GM23338 (cell line): ENCODE results near the gene AP3M1. TPM values are rescaled to one million over a fixed set of nuclear protein-coding genes. Genes with fewer than 3 reads are reported as not detected.

Source experiments
- ATAC-seq: fragments of 200-7000 bp; cut with Tn5 transposase; 3 replicates; pipeline ENCODE4 v1.9.1; 2020
- DNase-seq: peaks from one replicate; pipeline ENCODE4 v3.0.0-alpha.2; 2015; ENCODE audit warnings: low spot score
- H2AFZ ChIP-seq: fragments of 200-600 bp; sonication (generic); 2 replicates; pipeline ENCODE4 v1.8.0; 2016; ENCODE audit warnings: antibody characterized with exemption, mild to moderate bottlenecking, moderate library complexity
- H3F3A ChIP-seq: fragments of 200-600 bp; sonication (generic); replicated peaks from 2 replicates; pipeline ENCODE4 v1.8.0; 2017; ENCODE audit warnings: antibody characterized with exemption, mixed run types, low read depth
- H3K27ac ChIP-seq: fragments of 200-600 bp; sonication (generic); 2 replicates; pipeline ENCODE4 v1.6.1; 2016; ENCODE audit warnings: low read depth
- H3K27me3 ChIP-seq: fragments of 200-600 bp; sonication (generic); 2 replicates; pipeline ENCODE4 v1.8.0; 2016; ENCODE audit warnings: mild to moderate bottlenecking, mixed run types, moderate library complexity; ENCODE audit not compliant: insufficient read depth
- H3K36me3 ChIP-seq: fragments of 200-600 bp; sonication (generic); 2 replicates; pipeline ENCODE4 v1.8.0; 2016; ENCODE audit warnings: mild to moderate bottlenecking; ENCODE audit not compliant: insufficient read depth
- H3K4me1 ChIP-seq: fragments of 200-600 bp; sonication (generic); 2 replicates; pipeline ENCODE4 v1.8.0; 2016; ENCODE audit warnings: mild to moderate bottlenecking, moderate library complexity; ENCODE audit not compliant: insufficient read depth
- H3K4me2 ChIP-seq: fragments of 200-600 bp; sonication (generic); 2 replicates; pipeline ENCODE4 v1.7.1; 2017; ENCODE audit warnings: mixed run types
- H3K4me3 ChIP-seq: fragments of 200-600 bp; sonication (generic); 2 replicates; pipeline ENCODE4 v1.6.1; 2016; ENCODE audit warnings: mixed run types
- H3K79me2 ChIP-seq: fragments of 200-600 bp; sonication (generic); replicated peaks from 2 replicates; pipeline ENCODE4 v1.8.0; 2017; ENCODE audit warnings: mild to moderate bottlenecking; ENCODE audit not compliant: insufficient read depth
- H3K9me2 ChIP-seq: fragments of 200-600 bp; sonication (generic); 2 replicates; pipeline ENCODE4 v1.8.0; 2017; ENCODE audit not compliant: insufficient read depth
- H4K20me1 ChIP-seq: fragments of 200-600 bp; sonication (generic); replicated peaks from 2 replicates; pipeline ENCODE4 v1.8.0; 2017; ENCODE audit warnings: mild to moderate bottlenecking; ENCODE audit not compliant: insufficient read depth
- H3K27ac Mint-ChIP-seq: 2 replicates; pipeline ENCODE4 v1.8.0; 2020; ENCODE audit warnings: inconsistent platforms, mild to moderate bottlenecking, moderate library complexity, mixed read lengths
- H3K27me3 Mint-ChIP-seq: 3 replicates; pipeline ENCODE4 v1.8.0; 2022; ENCODE audit warnings: low read depth, mild to moderate bottlenecking, moderate library complexity, mixed read lengths, inconsistent platforms; ENCODE audit not compliant: insufficient read depth, poor library complexity
- H3K36me3 Mint-ChIP-seq: 3 replicates; pipeline ENCODE4 v1.8.0; 2021; ENCODE audit warnings: low read depth, mild to moderate bottlenecking, inconsistent platforms, moderate library complexity, mixed read lengths
- H3K4me1 Mint-ChIP-seq: 3 replicates; pipeline ENCODE4 v1.8.0; 2020; ENCODE audit warnings: mild to moderate bottlenecking, inconsistent platforms, mixed read lengths
- H3K4me3 Mint-ChIP-seq: 3 replicates; pipeline ENCODE4 v1.8.0; 2021; ENCODE audit warnings: moderate library complexity, mild to moderate bottlenecking, inconsistent platforms, mixed read lengths
- H3K9me3 Mint-ChIP-seq: 3 replicates; pipeline ENCODE4 v1.8.0; 2020; ENCODE audit warnings: moderate library complexity, mild to moderate bottlenecking, inconsistent platforms, mixed read lengths
- ETS1 ChIP-seq: IDR thresholded peaks from 2 replicates; pipeline ENCODE4 v1.6.1; 2016; ENCODE audit warnings: antibody characterized with exemption
- EZH2 ChIP-seq: fragments of 200-600 bp; sonication (generic); IDR thresholded peaks from one replicate; pipeline ENCODE4 v1.8.0; 2017; ENCODE audit warnings: antibody characterized with exemption, mild to moderate bottlenecking, low read depth; ENCODE audit not compliant: unreplicated experiment
- JUNB ChIP-seq: IDR thresholded peaks from one replicate; pipeline ENCODE4 v1.6.1; 2016; ENCODE audit warnings: antibody characterized with exemption; ENCODE audit not compliant: unreplicated experiment
- NANOG ChIP-seq: IDR thresholded peaks from 2 replicates; pipeline ENCODE4 v1.6.1; 2016; ENCODE audit warnings: antibody characterized with exemption, borderline replicate concordance
- POLR2AphosphoS5 ChIP-seq: IDR thresholded peaks from 2 replicates; pipeline ENCODE4 v1.6.1; 2016; ENCODE audit warnings: antibody characterized with exemption, low read depth
- REST ChIP-seq: IDR thresholded peaks from one replicate; pipeline ENCODE4 v1.6.1; 2018; ENCODE audit warnings: antibody characterized with exemption; ENCODE audit not compliant: unreplicated experiment
- STAT1 ChIP-seq: IDR thresholded peaks from one replicate; pipeline ENCODE4 v1.6.1; 2016; ENCODE audit warnings: antibody characterized with exemption; ENCODE audit not compliant: unreplicated experiment
- ZNF114 ChIP-seq: fragments of 250-450 bp; sonication (Bioruptor Pico); IDR thresholded peaks from 2 replicates; pipeline ENCODE4 v1.5.0; 2020; ENCODE audit warnings: mild to moderate bottlenecking, moderate library complexity
- ZNF331 ChIP-seq: fragments of 250-450 bp; sonication (Bioruptor Pico); IDR thresholded peaks from 2 replicates; pipeline ENCODE4 v1.5.0; 2020; ENCODE audit warnings: low read depth, mild to moderate bottlenecking, moderate library complexity
- ZNF462 ChIP-seq: fragments of 250-450 bp; sonication (Bioruptor Pico); IDR thresholded peaks from 2 replicates; pipeline ENCODE4 v1.5.0; 2020; ENCODE audit warnings: mild to moderate bottlenecking, moderate library complexity
- polyA plus RNA-seq: library from polyadenylated mRNA; unstranded; fragments of >200 nt; fragmentation: Nextera tagmentation; extraction: Ambion mirVana; gene quantifications from 2 replicates; pipeline ENCODE4 v1.2.1, GENCODE V29; 2016
- total RNA-seq: library from RNA; depleted of rRNA; stranded (reverse); fragments of >200 nt; shearing (Covaris generic); gene quantifications from 2 replicates; pipeline ENCODE4 v1.2.3, GENCODE V29; 2014

AP3M1 gene
- total and polyA plus RNA-seq, 2 experiments from 2014 or later: 13.8 to 41.7 TPM

GRCh38 chr10:74076961-74077360 lies 73.7 kb downstream of the AP3M1 start:
- peaks cover 61% of the 10 kb centered on the region for H3K4me1 Mint-ChIP-seq
- H3K36me3 Mint-ChIP-seq: peaks cover 54% of the 10 kb centered on the region
- Histone ChIP-seq H4K20me1 (no peaks in the 10 kb centered on the region), H3K79me2 (peaks cover 12% of the 10 kb centered on the region), H3K36me3 (peaks cover 5% of the 10 kb centered on the region), H3F3A (no peaks in the 10 kb centered on the region), H3K4me1 (peaks cover 54% of the 10 kb centered on the region), H2AFZ (no peak overlapping the region), H3K9me2 (no peaks in the 10 kb centered on the region), H3K4me2 (peak overlapping the region; percentile 34; the same call in 1 of the 2 replicates), H3K27me3 (no peaks in the 10 kb centered on the region), H3K4me3 (no peak overlapping the region), H3K27ac (peak overlapping the region; percentile 83; the same call in 1 of the 2 replicates)
- ATAC-seq: no peak
- peak overlapping the region; percentile 67; the same call in 1 of the 2 replicates for H3K27ac Mint-ChIP-seq
- no peak for TF ChIP-seq REST
- no peak for TF ChIP-seq POLR2AphosphoS5
- no peak for TF ChIP-seq ZNF462 (CRISPR knock-in tag)
- no peak for TF ChIP-seq NANOG
- TF ChIP-seq ETS1: no peak
- TF ChIP-seq EZH2: no peak
- no peak for TF ChIP-seq ZNF114 (CRISPR knock-in tag)
- TF ChIP-seq STAT1: no peak
- no peak for TF ChIP-seq JUNB
- TF ChIP-seq ZNF331 (CRISPR knock-in tag): no peak
- no peak for DNase-seq
- no peaks in the 10 kb centered on the region for H3K27me3 Mint-ChIP-seq
- H3K4me3 Mint-ChIP-seq: no peak overlapping the region
- H3K9me3 Mint-ChIP-seq: no peaks in the 10 kb centered on the region
